ENCODE results near the gene KRTAP21-2.

KRTAP21-2 gene

GRCh38 chr21:30714456-30714855 is 32.6 kb downstream of the KRTAP21-2 start:
- no peak for TF ChIP-seq CTCF (IDR thresholded peaks at IDR 0.05; ENCODE audit: insufficient read depth, low read depth, low read length, missing control alignments)

GRCh38 chr21:30713766-30714165 is 33.3 kb downstream of the KRTAP21-2 start:
- no peak for DNase-seq (ENCODE audit: low read depth)
- no peak for TF ChIP-seq CTCF (IDR thresholded peaks at IDR 0.05; ENCODE audit: insufficient read depth, low read depth, low read length, missing control alignments)
- no peak overlapping the region for H3K4me3 ChIP-seq (ENCODE audit: low read length)

More at GRCh38 chr21:30714456-30714855, 32.6 kb downstream of the KRTAP21-2 start:
- DNase-seq (ENCODE audit: low read depth), result no peak
- no peak overlapping the region for H3K4me3 ChIP-seq (ENCODE audit: low read length)

GRCh38 chr21:30710499-30710898 is 36.6 kb downstream of the KRTAP21-2 start:
- DNase-seq (ENCODE audit: low read depth), result peak; percentile 86
- no peak for TF ChIP-seq CTCF (IDR thresholded peaks at IDR 0.05; ENCODE audit: insufficient read depth, low read depth, low read length, missing control alignments)
- H3K4me3 ChIP-seq (ENCODE audit: low read length), result no peak overlapping the region

GRCh38 chr21:30707409-30707808 is 39.6 kb downstream of the KRTAP21-2 start:
- DNase-seq (ENCODE audit: low read depth), result no peak
- no peak overlapping the region for H3K4me3 ChIP-seq (ENCODE audit: low read length)
- TF ChIP-seq CTCF (IDR thresholded peaks at IDR 0.05; ENCODE audit: insufficient read depth, low read depth, low read length, missing control alignments), result no peak
